HFF-Myc (cell line): ENCODE measurements around the gene CCZ1.
"Not testable (repeated sequence)": the region's sequence is repeated elsewhere in the genome, so short reads cannot be mapped to it uniquely, and the experiment has no call there.

ENCODE experiments used
- DNase-seq: peaks from one replicate; pipeline ENCODE4 v3.0.0-alpha.2; 2011; ENCODE audit warnings: low read depth; ENCODE audit errors: extremely low read depth
- H3K4me3 ChIP-seq: replicated peaks from 2 replicates; pipeline ENCODE4 v1.5.1; 2011; ENCODE audit warnings: low read depth, mild to moderate bottlenecking, control low read depth, low read length

CCZ1 gene

GRCh38 chr7:5924630-5925029 lies 26.1 kb downstream of the CCZ1 start:
- not testable (repeated sequence) for H3K4me3 ChIP-seq, DNase-seq

- H3K4me3 ChIP-seq, DNase-seq: not testable (repeated sequence)
Measured at GRCh38 chr7:5926263-5926870, 27.8 kb downstream of the CCZ1 start.

- DNase-seq, H3K4me3 ChIP-seq: not testable (repeated sequence)
Measured at GRCh38 chr7:5930290-5930689, 31.8 kb downstream of the CCZ1 start.

- H3K4me3 ChIP-seq, DNase-seq: not testable (repeated sequence)
Measured at GRCh38 chr7:5931250-5931649, 32.7 kb downstream of the CCZ1 start.

GRCh38 chr7:5931905-5932644 lies 33.5 kb downstream of the CCZ1 start:
- not testable (repeated sequence) for DNase-seq, H3K4me3 ChIP-seq

- DNase-seq, H3K4me3 ChIP-seq: not testable (repeated sequence)
Measured at GRCh38 chr7:5934945-5935450, 36.5 kb downstream of the CCZ1 start.

- DNase-seq, H3K4me3 ChIP-seq: not testable (repeated sequence)
Measured at GRCh38 chr7:5963205-5963604, 64.7 kb downstream of the CCZ1 start.

- not testable (repeated sequence) for DNase-seq, H3K4me3 ChIP-seq
Measured at GRCh38 chr7:5963810-5964209, 65.3 kb downstream of the CCZ1 start.

GRCh38 chr7:5970347-5970911 lies 71.9 kb downstream of the CCZ1 start, which contains the start of gene RSPH10B:
Gene RSPH10B (minus strand): TSS chr7:5970689. CDS start chr7:5967116, 3,573 bp downstream.
- not testable (repeated sequence) for H3K4me3 ChIP-seq

GRCh38 chr7:5973580-5973979 lies 75.0 kb downstream of the CCZ1 start:
- not testable (repeated sequence) for H3K4me3 ChIP-seq, DNase-seq

More at GRCh38 chr7:5970347-5970911, 71.9 kb downstream of the CCZ1 start, which contains the start of gene RSPH10B:
- not testable (repeated sequence) for DNase-seq
